ENCODE data around the gene FANCM. TPM values are rescaled to one million over a fixed set of nuclear protein-coding genes. Genes with fewer than 3 reads are reported as not detected.

The FANCM gene
- total RNA-seq, 1 donor from 2014 or later = 4.4 TPM

DNA sequence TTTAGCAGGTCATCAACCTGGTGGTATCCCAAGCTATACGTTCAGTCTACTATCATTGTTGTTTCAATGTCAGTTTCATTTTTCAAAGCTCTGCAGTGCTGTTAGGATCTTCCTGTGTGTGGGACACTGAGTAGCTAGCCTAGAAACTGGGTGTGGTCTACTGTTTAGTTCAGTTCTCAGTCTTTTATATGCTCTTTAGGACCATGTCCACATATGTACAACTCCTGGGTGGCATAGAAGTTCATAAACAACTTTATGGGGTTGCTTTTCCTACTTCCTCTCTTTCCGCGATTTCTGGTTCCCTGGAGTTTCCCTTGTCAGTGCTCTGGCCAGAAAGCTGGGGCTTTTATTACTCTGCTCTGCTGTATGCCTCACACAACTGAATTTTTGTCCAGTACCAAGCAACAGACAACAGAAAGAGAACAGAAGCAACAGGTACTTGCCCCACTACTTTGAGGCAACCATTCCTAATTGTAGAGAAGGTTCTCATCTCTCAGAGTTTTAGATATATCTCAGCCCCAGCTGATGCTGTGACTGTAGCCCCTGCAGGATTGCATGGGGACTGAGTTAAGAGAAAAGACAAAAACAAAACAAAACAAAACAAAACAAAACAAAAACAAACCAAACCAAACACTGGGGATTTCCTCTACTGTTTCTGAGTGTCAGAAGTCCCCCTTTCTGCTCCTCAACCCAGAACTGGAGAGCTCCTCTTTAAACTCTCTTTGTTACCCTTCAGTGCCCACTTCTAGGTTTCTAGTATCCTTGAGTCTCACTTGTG, 86.9 kb downstream of the FANCM start:
- Mint-ChIP-seq H3K9me3 (ENCODE audit: unreplicated experiment) (no peaks in the 10 kb centered on the region), H3K4me3 (ENCODE audit: unreplicated experiment) (no peak overlapping the region), H3K27ac (ENCODE audit: unreplicated experiment) (no peak overlapping the region), H3K27me3 (ENCODE audit: unreplicated experiment) (no peaks in the 10 kb centered on the region), H3K4me1 (ENCODE audit: unreplicated experiment) (no peaks in the 10 kb centered on the region), H3K36me3 (ENCODE audit: unreplicated experiment) (peaks cover 27% of the 10 kb centered on the region)
- DNase-seq (ENCODE audit: extremely low spot score, unreplicated experiment) = no peak
- TF ChIP-seq, protein P1, sequence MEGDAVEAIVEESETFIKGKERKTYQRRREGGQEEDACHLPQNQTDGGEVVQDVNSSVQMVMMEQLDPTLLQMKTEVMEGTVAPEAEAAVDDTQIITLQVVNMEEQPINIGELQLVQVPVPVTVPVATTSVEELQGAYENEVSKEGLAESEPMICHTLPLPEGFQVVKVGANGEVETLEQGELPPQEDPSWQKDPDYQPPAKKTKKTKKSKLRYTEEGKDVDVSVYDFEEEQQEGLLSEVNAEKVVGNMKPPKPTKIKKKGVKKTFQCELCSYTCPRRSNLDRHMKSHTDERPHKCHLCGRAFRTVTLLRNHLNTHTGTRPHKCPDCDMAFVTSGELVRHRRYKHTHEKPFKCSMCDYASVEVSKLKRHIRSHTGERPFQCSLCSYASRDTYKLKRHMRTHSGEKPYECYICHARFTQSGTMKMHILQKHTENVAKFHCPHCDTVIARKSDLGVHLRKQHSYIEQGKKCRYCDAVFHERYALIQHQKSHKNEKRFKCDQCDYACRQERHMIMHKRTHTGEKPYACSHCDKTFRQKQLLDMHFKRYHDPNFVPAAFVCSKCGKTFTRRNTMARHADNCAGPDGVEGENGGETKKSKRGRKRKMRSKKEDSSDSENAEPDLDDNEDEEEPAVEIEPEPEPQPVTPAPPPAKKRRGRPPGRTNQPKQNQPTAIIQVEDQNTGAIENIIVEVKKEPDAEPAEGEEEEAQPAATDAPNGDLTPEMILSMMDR (IDR thresholded peaks at IDR 0.05) = no peak

DNA sequence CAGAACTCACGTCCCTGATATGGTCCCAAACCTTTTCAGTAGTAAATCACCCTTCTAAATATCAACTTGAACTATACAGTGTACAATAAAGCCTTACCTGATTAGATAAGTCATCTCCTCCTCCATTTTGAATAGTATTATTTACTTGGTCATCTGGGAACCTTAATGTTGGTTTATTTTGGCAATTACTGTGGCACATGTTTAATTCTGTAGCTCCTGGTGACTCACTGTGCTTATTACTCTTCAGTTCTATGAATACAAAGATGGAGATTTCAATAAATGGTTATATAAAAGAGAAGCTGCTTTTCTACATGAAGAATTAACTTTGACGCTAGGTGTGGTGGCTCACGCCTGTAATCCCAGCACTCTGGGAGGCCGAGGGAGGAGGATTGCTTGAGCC, 91.8 kb downstream of the FANCM start:
- TF ChIP-seq, protein P1 (IDR thresholded peaks at IDR 0.05) = no peak
- H3K9me3 Mint-ChIP-seq (ENCODE audit: unreplicated experiment) = no peaks in the 10 kb centered on the region
- H3K4me1 Mint-ChIP-seq (ENCODE audit: unreplicated experiment) = no peaks in the 10 kb centered on the region
- H3K4me3 Mint-ChIP-seq (ENCODE audit: unreplicated experiment) = no peak overlapping the region
- H3K27ac Mint-ChIP-seq (ENCODE audit: unreplicated experiment) = no peak overlapping the region
- no peaks in the 10 kb centered on the region for H3K27me3 Mint-ChIP-seq (ENCODE audit: unreplicated experiment)
- H3K36me3 Mint-ChIP-seq (ENCODE audit: unreplicated experiment) = peaks cover 31% of the 10 kb centered on the region
- no peak for DNase-seq (ENCODE audit: extremely low spot score, unreplicated experiment)

GRCh38 chr14:45238988-45239387, 103.3 kb downstream of the FANCM start:
- Mint-ChIP-seq H3K4me3 (ENCODE audit: unreplicated experiment) (no peak overlapping the region), H3K27ac (ENCODE audit: unreplicated experiment) (no peak overlapping the region), H3K9me3 (ENCODE audit: unreplicated experiment) (no peaks in the 10 kb centered on the region), H3K36me3 (ENCODE audit: unreplicated experiment) (peaks cover 10% of the 10 kb centered on the region), H3K4me1 (ENCODE audit: unreplicated experiment) (peaks cover 4% of the 10 kb centered on the region), H3K27me3 (ENCODE audit: unreplicated experiment) (no peaks in the 10 kb centered on the region)
- TF ChIP-seq, protein P1 (IDR thresholded peaks at IDR 0.05) = no peak
- no peak for DNase-seq (ENCODE audit: extremely low spot score, unreplicated experiment)

GRCh38 chr14:45242706-45243105, 107.0 kb downstream of the FANCM start:
- DNase-seq (ENCODE audit: extremely low spot score, unreplicated experiment) = no peak
- Mint-ChIP-seq H3K9me3 (ENCODE audit: unreplicated experiment) (no peaks in the 10 kb centered on the region), H3K27me3 (ENCODE audit: unreplicated experiment) (no peaks in the 10 kb centered on the region), H3K36me3 (ENCODE audit: unreplicated experiment) (peaks cover 5% of the 10 kb centered on the region), H3K4me3 (ENCODE audit: unreplicated experiment) (no peak overlapping the region), H3K27ac (ENCODE audit: unreplicated experiment) (no peak overlapping the region), H3K4me1 (ENCODE audit: unreplicated experiment) (peaks cover 4% of the 10 kb centered on the region)
- TF ChIP-seq, protein P1 (IDR thresholded peaks at IDR 0.05) = no peak

DNA sequence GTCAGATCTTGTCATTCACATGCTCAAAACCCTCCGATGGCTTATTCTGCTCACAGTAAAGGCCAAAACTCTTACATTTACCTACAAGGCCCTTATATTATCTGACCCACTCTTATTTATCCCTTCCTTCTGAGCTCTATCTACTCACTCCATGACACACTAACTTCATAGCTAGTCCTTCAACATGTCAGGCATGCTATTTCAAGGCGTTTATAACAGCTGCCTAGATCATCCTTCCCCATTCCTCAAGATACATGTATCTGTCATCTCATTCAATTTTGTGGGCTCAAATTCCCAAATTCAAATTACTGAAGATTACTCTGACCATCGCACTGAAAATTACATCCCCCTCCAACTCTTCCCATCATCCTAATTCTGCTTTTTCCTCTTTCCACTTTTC, 110.4 kb downstream of the FANCM start:
- H3K27ac Mint-ChIP-seq (ENCODE audit: unreplicated experiment) = no peak overlapping the region
- DNase-seq (ENCODE audit: extremely low spot score, unreplicated experiment) = no peak
- no peaks in the 10 kb centered on the region for H3K9me3 Mint-ChIP-seq (ENCODE audit: unreplicated experiment)
- peaks cover 17% of the 10 kb centered on the region for H3K4me1 Mint-ChIP-seq (ENCODE audit: unreplicated experiment)
- H3K27me3 Mint-ChIP-seq (ENCODE audit: unreplicated experiment) = no peaks in the 10 kb centered on the region
- H3K4me3 Mint-ChIP-seq (ENCODE audit: unreplicated experiment) = no peak overlapping the region
- H3K36me3 Mint-ChIP-seq (ENCODE audit: unreplicated experiment) = peaks cover 5% of the 10 kb centered on the region
- TF ChIP-seq, protein P1 (IDR thresholded peaks at IDR 0.05) = no peak
